Stomach (tissue), 19 donors: ENCODE data around the gene KSR2. TPM values are rescaled to one million over a fixed set of nuclear protein-coding genes. Genes with fewer than 3 reads are reported as not detected.
A peak's percentile ranks its signal among the peaks of the same experiment; 100 is the strongest.

Experiments used
- DNase-seq, 2 donors: peaks; one replicate each; pipeline versions ENCODE4 v3.0.0 to v3.0.0-alpha.2; 2013 to 2019
- H3K27ac ChIP-seq, 5 donors: fragments of 200-600 bp in 4 of 5; sonication (generic) in 4 of 5; one replicate each; pipeline ENCODE4 v1.5.1; 2013 to 2019; ENCODE audit warnings: mild to moderate bottlenecking in 1 of 5, moderate library complexity in 1 of 5
- H3K27me3 ChIP-seq, 3 donors: fragments of 200-600 bp; sonication (generic); one replicate each; pipeline ENCODE4 v1.5.1; 2017 to 2019; ENCODE audit warnings: mixed run types in 1 of 3
- H3K36me3 ChIP-seq, 4 donors: fragments of 200-600 bp; sonication (generic); 1 replicate in 3 of 4; 2 replicates in 1 of 4; pipeline ENCODE4 v1.5.1; 2016 to 2019
- H3K4me1 ChIP-seq, 4 donors: fragments of 200-600 bp; sonication (generic); one replicate each; pipeline ENCODE4 v1.5.1; 2016 to 2019
- H3K4me3 ChIP-seq, 4 donors: fragments of 200-600 bp; sonication (generic) in 3 of 4; one replicate each; pipeline ENCODE4 v1.5.1; 2016 to 2019; ENCODE audit warnings: mild to moderate bottlenecking in 1 of 4
- H3K9me3 ChIP-seq, 4 donors: fragments of 200-600 bp; sonication (generic); one replicate each; pipeline ENCODE4 v1.5.1; 2016 to 2019
- CTCF ChIP-seq, 7 experiments: fragments of 450-650 bp in 4 of 7; fragments of 200-600 bp in 3 of 7; sonication (generic) in 3 of 7; IDR thresholded peaks; one replicate each; pipeline ENCODE4 v1.5.1; 2016 to 2019; ENCODE audit warnings: antibody characterized with exemption in 7 of 7, control low read depth in 2 of 7, mild to moderate bottlenecking in 1 of 7
- EP300 ChIP-seq: sonication (generic); formaldehyde crosslinking; IDR thresholded peaks from one replicate; pipeline ENCODE4 v1.6.1; 2017; ENCODE audit warnings: antibody characterized with exemption
- POLR2A ChIP-seq, 4 donors: fragments of 450-650 bp; IDR thresholded peaks; one replicate each; pipeline ENCODE4 v1.6.1; 2016; ENCODE audit warnings: antibody characterized with exemption in 4 of 4, control low read depth in 2 of 4, mild to moderate bottlenecking in 1 of 4, moderate library complexity in 1 of 4
- POLR2AphosphoS5 ChIP-seq, 3 donors: sonication (generic); formaldehyde crosslinking; IDR thresholded peaks; one replicate each; pipeline ENCODE4 v1.6.1; 2016; ENCODE audit warnings: antibody characterized with exemption in 3 of 3
- WGBS, 5 donors: extraction: QIAGEN DNeasy Blood & Tissue Kit in 3 of 5; methylation state at CpG; one replicate each; pipeline versions ENCODE4 v1.1.5 to v1.1.7; 2013 to 2018; 5-methylcytosine and 5-hydroxymethylcytosine counted together
- intact Hi-C: fragments of 100-400 bp; cut with DNase I; formaldehyde crosslinking; loops from one replicate; pipeline ENCODE4 v1.15.1; 2023; ENCODE audit warnings: low total_unique reads
- long read RNA-seq, 10 donors: transcript quantifications; one replicate each; lab custom pipeline, GENCODE V29; 2026
- polyA plus RNA-seq, 3 donors: library from polyadenylated mRNA; stranded (reverse); fragments of 200-250 nt; gene quantifications; one replicate each; pipeline ENCODE4 v1.2.3, GENCODE V29; 2013
- total RNA-seq, 5 donors: library from RNA; depleted of rRNA; stranded (reverse); fragments of >200 nt; gene quantifications; one replicate each; pipeline versions ENCODE4 v1.1.0 to v1.2.3, GENCODE V29; 2014 to 2016
- donor health status: healthy with polysubstance abuse.
- donor health status: Bipolar disorder and iron deficiency.
- donor health status: healthy.

Gene KSR2
- 1 to 10 TPM in 2 of 5 donors, under 1 TPM in 2, not detected in 1; 0.14 to 1.4 (median 0.85) TPM for total RNA-seq
- under 1 TPM in 2 of 3 donors, not detected in 1; 0.03 to 0.06 TPM for polyA plus RNA-seq
- long read RNA-seq, donor 1, result 0 reads
- long read RNA-seq, donor 2, partial matches to known transcripts, result 0 of 8 reads
- long read RNA-seq, donor 2, other reads (novel, unspliced or antisense), result 8 of 8 reads
- long read RNA-seq, donor 3, result 0 reads
- long read RNA-seq, donor 4, result 0 reads
- long read RNA-seq, donor 5, result 0 reads
- long read RNA-seq, donor 6, partial matches to known transcripts, result 41 of 742 reads
- long read RNA-seq, donor 6, other reads (novel, unspliced or antisense), result 701 of 742 reads
- long read RNA-seq, donor 7, result 0 reads
- long read RNA-seq, donor 8, result 0 reads
- long read RNA-seq, donor 9, result 0 reads
- long read RNA-seq, donor 10, result 0 reads

- intact Hi-C loops, result no loop called here
- TF ChIP-seq EP300 (no peak), POLR2A (IDR thresholded peaks at IDR 0.05) (peak in 1 of 4 donors; percentile 26), POLR2AphosphoS5 (IDR thresholded peaks at IDR 0.05) (peak in 1 of 3 donors; percentile 12), CTCF (IDR thresholded peaks at IDR 0.05) (no peak)
- Histone ChIP-seq H3K27ac (peak within 1 kb of the TSS; percentile 65 to 83 (median 77)), H3K27me3 (peaks cover 0 to 57% (median 25%) of the 10 kb centered on the region in 3 donors), H3K4me1 (peaks cover 0 to 19% (median 13%) of the 10 kb centered on the region in 4 donors), H3K9me3 (peaks cover 0 to 16% (median 13%) of the 10 kb centered on the region in 4 donors), H3K4me3 (peak within 1 kb of the TSS; percentile 46 to 64 (median 52)), H3K36me3 (no peaks in the 10 kb centered on the region)
- DNase-seq, result peak; percentile 82 to 93
- 1 to 2% (median 1%) methylated on average over 54 to 86 of the region's 86 CpGs for WGBS, 5 donors
Observed at GRCh38 chr12:117968826-117969659, at the start of gene KSR2. KSR2 (minus strand) TSS chr12:117968990; CDS start chr12:117968255, 735 bp downstream.

GRCh38 chr12:118017926-118018325 is 49.1 kb upstream of the KSR2 start:
- no peaks in the 10 kb centered on the region for H3K9me3 ChIP-seq
- peaks cover 6 to 24% (median 18%) of the 10 kb centered on the region in 4 donors for H3K4me1 ChIP-seq
- no peaks in the 10 kb centered on the region for H3K27me3 ChIP-seq
- DNase-seq, result no peak
- H3K4me3 ChIP-seq, result peak overlapping the region in 1 of 4 donors; percentile 90
- peaks cover 16 to 41% (median 41%) of the 10 kb centered on the region in 4 donors for H3K36me3 ChIP-seq
- intact Hi-C loops, result no loop called here
- H3K27ac ChIP-seq, result no peak overlapping the region
- TF ChIP-seq EP300 (no peak), CTCF (IDR thresholded peaks at IDR 0.05) (no peak), POLR2A (IDR thresholded peaks at IDR 0.05) (no peak), POLR2AphosphoS5 (IDR thresholded peaks at IDR 0.05) (no peak)

- Histone ChIP-seq H3K9me3 (no peaks in the 10 kb centered on the region), H3K4me3 (peak within 1 kb of the TSS; percentile 90 to 96 (median 92)), H3K4me1 (peaks cover 6 to 24% (median 18%) of the 10 kb centered on the region in 4 donors), H3K36me3 (peaks cover 16 to 29% (median 28%) of the 10 kb centered on the region in 4 donors), H3K27me3 (no peaks in the 10 kb centered on the region), H3K27ac (peak within 1 kb of the TSS in 4 of 5 donors; percentile 41 to 84 (median 81))
- intact Hi-C loops, result no loop called here
- WGBS, 5 donors, result 0 to 1% (median 0%) methylated on average over 26 to 61 of the region's 61 CpGs
- peak; percentile 99 for DNase-seq
- TF ChIP-seq POLR2AphosphoS5 (IDR thresholded peaks at IDR 0.05) (peak in 2 of 3 donors; percentile 5 to 71), EP300 (no peak)
Observed at GRCh38 chr12:118016424-118017264, 47.9 kb upstream of the KSR2 start, which contains the start of gene RFC5. RFC5 (plus strand) TSS chr12:118016703; CDS start chr12:118016828, 125 bp downstream.

- intact Hi-C loops, result no loop called here
- Histone ChIP-seq H3K9me3 (no peaks in the 10 kb centered on the region), H3K4me1 (peaks cover 6 to 24% (median 18%) of the 10 kb centered on the region in 4 donors), H3K27me3 (no peaks in the 10 kb centered on the region), H3K27ac (peak overlapping the region in 2 of 5 donors; percentile 83 to 84), H3K36me3 (peaks cover 16 to 22% (median 21%) of the 10 kb centered on the region in 4 donors), H3K4me3 (peak overlapping the region; percentile 90 to 96 (median 92))
- no peak for TF ChIP-seq CTCF (IDR thresholded peaks at IDR 0.05)
- peak in 1 of 2 donors; percentile 12 for DNase-seq
- WGBS, 5 donors, result 11 to 25% (median 21%) methylated on average over 9 of the region's 9 CpGs
Observed at GRCh38 chr12:118015944-118016343, 47.2 kb upstream of the KSR2 start.
